ENCODE measurements around the gene ABLIM1. TPM values are rescaled to one million over a fixed set of nuclear protein-coding genes. Genes with fewer than 3 reads are reported as not detected.

Gene ABLIM1
- total RNA-seq, 4 donors from 2014 or later, result 193 to 248 (median 208) TPM

DNA sequence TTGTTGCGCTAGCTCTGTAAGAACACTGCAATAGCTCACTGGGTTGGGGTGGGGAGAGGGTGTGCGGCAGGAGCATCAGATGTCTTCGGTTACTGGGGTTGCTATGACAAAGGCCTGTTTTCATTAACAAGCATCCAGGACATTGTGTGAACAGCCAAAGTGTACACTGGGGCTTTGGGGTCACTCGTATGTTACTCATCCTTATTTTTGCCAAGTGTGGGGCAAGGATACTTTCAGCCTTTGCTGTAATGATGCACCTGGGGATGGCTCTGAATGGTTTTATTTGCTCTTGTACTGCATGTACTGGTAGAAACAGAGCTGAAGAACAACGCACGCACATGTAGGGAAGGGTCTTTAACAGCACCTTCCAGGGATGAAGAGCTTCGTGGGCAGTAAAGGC, 180.8 kb downstream of the ABLIM1 start:
- TF ChIP-seq, protein P1, sequence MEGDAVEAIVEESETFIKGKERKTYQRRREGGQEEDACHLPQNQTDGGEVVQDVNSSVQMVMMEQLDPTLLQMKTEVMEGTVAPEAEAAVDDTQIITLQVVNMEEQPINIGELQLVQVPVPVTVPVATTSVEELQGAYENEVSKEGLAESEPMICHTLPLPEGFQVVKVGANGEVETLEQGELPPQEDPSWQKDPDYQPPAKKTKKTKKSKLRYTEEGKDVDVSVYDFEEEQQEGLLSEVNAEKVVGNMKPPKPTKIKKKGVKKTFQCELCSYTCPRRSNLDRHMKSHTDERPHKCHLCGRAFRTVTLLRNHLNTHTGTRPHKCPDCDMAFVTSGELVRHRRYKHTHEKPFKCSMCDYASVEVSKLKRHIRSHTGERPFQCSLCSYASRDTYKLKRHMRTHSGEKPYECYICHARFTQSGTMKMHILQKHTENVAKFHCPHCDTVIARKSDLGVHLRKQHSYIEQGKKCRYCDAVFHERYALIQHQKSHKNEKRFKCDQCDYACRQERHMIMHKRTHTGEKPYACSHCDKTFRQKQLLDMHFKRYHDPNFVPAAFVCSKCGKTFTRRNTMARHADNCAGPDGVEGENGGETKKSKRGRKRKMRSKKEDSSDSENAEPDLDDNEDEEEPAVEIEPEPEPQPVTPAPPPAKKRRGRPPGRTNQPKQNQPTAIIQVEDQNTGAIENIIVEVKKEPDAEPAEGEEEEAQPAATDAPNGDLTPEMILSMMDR (IDR thresholded peaks at IDR 0.05; ENCODE audit: low read depth), result no peak

DNA sequence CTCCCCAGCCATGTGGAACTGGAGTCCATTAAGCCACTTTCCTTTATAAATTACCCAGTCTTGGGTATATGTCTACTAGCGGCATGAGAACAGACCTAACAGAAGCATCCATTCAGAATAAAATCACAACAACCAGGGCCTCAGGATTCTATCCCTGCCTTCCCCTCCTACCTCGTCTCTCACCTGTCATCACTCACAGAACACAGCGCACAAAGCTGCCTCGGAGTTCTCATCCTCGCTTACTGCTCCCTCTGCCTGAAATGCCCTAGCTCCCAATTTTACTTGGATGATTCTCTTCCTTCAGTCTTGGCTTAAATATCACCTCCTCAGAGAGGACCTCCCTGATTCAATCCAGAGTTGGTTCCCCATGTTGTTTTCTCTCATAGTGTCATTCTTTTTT, 183.1 kb downstream of the ABLIM1 start:
- TF ChIP-seq, protein P1 (IDR thresholded peaks at IDR 0.05; ENCODE audit: low read depth), result no peak

DNA sequence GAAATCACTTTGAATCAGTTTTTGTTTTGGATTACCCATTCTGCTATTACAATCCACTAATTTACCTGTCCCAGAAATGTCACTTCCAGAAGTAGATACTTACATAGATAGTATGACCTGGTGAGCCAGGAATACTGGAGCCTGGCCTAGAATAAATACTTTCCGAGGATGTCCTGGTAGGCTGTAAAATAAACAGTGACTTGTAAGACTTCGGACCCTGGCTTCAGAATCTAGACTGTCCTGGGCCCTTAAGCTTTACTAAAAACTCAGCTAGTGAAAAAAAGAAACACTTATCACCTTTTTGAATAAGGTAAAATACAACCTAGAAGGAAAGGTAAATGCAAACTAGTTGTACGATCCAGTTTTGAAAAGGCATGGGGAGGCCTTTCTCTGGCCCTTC, 184.3 kb downstream of the ABLIM1 start:
- TF ChIP-seq, protein P1 (IDR thresholded peaks at IDR 0.05; ENCODE audit: low read depth), result no peak

DNA sequence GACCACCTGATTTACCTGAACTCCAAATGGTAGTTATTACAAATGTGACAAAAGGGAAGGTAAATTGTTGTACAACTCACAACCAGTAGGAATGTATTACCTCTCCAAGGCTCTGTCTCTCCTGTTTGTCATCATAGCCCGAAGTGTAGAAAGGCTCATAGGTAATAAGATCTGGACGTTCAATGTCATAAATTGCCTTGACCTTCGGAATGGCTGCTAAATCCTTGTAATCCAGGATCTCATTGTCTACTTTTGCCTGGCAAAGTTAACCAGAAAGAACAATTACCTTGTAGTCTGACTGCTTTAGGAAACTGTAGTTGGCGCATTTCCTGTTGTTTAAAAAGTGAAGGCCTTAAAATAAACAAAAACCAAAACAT, 185.2 kb downstream of the ABLIM1 start:
- TF ChIP-seq, protein P1 (IDR thresholded peaks at IDR 0.05; ENCODE audit: low read depth), result no peak

DNA sequence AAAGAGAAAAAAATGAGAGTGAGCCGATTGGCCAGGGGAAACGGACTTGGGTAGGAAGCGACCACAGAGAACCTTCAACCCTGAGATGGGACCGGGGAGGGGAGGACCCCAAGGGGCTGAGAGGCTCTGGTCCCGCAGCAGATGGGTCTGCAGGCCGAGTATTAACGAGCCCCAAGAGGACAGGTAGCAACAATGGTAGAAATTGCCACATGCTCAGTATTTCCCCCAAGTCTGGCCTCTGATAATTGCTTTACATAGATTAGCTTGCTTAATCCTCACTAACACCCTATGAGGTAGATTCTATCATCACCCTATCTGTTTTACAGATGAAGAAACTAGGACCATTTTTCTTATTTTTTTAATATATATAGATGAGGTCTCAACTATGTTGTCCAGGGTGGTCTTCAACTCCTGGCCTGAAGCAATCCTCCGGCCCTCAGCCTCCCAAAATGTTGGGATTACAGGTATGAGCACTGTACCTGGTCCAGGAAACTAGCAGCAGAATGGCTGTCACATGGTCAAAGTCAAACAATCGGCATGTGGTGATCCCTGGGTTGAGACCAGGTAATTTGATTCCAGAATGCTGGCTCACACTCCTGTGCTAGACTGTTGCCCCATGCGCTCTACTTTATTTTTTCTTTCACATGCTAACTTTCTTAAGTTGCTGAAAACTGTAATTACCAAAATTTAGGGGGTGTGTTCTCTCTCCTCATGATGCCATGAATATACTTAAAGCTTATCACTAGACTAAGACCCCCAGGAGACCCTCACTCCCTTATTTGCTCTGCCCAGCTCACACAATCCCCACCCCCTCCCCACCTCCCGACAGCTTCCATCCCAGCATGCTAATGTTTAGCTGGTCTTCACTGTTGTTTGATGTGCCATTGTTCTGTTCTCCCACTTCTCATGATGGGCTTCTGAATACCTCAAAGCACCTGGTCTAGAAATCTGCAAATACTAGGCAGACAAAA, 185.9 kb downstream of the ABLIM1 start:
- TF ChIP-seq, protein P1 (IDR thresholded peaks at IDR 0.05; ENCODE audit: low read depth), result no peak

DNA sequence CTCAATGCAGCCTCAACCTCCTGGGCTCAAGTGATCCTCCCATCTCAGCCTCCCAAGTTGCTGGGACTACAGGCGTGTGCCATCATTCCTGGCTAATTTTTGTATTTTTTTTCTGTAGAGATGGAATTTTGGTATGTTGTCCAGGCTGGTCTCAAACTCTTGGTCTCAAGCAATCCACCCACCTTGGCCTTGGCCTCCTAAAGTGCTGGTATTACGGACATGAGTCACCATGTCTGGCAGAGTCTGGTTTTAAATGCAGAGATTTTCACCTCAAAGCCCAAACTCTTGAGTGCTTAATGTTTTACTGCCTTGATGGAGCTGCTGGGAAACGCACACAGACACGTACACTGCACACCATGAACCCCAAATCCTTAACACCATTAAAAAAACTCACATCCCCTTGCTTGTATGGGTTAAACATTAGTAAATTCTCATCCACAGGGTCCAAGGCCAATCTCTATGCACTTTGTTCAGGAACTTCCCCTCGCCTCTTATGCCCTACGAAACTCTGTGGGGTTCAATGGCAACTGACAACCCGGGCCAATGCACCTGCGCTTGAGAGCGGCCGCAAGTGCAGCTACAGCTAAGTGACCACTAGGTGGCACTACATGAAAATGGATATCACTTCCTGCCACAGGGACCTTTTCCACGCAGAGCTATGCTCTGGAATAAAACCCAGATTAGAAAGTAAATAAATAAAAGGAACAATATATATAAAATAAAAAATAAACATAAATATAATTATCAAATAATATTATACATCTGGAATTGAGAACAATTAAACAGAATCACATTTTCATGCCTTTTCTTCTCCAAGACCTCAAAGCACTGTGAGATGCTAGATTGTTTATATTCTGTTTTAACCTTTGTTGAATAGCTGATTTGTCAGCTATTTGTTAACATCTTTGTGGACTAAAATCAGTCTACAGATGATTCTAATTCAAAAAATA, 186.8 kb downstream of the ABLIM1 start:
- TF ChIP-seq, protein P1 (IDR thresholded peaks at IDR 0.05; ENCODE audit: low read depth), result no peak

DNA sequence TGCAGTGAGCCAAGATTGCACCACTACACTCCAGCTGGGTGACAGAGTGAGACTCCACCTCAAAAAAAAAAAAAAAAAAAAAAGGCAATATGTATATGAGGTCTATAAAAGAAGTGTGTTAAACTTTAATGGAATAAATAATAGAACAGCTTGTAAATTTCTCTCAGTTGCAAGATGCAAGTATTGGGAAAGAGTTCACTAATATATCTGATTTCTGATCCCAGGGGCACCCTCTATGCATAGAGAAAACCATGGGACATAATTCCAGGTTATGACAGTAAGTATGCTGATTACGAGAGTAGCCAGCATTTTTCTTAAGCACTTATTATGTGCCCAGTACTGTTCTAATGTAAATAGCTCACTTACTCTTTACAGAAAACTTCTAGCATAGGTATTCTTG, 187.7 kb downstream of the ABLIM1 start:
- TF ChIP-seq, protein P1 (IDR thresholded peaks at IDR 0.05; ENCODE audit: low read depth), result no peak

Data from subcutaneous adipose tissue (tissue), 4 donors.